ENCODE results near the gene OR2V1.
"Not testable (repeated sequence)": the region's sequence is repeated elsewhere in the genome, so short reads cannot be mapped to it uniquely, and the experiment has no call there.

Gene OR2V1

DNA sequence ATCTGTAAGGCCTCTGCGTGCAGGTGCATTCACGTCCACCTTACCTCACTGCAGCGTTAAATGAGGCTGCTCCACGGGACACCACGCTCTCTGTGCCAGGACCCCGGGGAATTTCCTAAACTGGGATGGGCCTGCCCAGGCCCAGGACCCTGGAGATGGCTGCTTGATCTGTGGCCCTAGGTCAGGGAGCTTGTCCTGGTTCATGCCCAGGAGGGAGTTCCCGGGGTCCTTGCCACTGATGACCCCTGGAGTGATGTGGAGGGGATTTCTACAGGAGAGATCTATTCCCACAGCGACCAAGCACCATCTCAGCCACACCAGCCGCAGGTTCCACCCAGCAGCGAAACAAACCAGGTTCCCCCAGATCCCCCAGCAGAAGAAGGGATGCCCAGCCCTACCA lies 3.5 kb downstream of the OR2V1 start:
- DNase-seq: no peak

DNA sequence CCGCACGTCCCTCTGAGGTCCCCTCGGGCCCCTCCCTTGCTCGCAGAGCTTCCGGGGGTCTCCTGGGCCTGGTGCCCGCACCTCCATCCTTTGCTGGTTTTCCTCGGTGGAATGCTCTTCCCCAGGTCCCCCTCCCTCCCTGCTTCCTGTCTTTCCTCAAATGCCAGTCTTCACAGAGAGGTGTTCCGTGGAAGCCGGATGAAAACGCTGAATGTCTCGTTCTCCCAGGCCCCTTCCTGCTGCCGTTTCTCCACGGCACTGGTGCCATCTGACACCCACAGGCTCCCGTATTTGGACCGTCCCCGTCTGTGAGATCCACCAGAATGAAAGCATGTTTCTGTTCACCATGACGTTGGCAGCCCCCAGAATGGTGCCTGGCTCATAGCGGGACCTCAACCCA lies 4.1 kb downstream of the OR2V1 start:
- DNase-seq: no peak

DNA sequence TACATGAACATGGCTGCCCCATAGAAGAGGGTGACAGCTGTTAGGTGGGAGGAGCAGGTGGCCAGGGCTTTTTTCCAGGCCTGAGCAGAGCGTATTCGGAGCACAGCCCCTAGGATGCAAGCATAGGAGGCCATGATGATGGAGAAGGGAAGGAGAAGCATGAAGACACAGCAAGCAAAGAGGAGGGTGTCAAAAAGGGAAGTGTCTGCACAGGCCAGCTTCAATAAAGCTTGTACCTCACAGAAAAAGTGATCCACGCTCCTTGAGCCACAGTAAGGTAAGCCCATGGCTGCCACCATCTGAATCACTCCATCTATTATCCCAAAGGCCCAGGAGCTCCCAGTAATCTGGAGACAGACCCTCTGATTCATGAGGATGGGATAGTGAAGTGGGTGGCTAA lies 6.4 kb downstream of the OR2V1 start:
- no peak for DNase-seq

DNA sequence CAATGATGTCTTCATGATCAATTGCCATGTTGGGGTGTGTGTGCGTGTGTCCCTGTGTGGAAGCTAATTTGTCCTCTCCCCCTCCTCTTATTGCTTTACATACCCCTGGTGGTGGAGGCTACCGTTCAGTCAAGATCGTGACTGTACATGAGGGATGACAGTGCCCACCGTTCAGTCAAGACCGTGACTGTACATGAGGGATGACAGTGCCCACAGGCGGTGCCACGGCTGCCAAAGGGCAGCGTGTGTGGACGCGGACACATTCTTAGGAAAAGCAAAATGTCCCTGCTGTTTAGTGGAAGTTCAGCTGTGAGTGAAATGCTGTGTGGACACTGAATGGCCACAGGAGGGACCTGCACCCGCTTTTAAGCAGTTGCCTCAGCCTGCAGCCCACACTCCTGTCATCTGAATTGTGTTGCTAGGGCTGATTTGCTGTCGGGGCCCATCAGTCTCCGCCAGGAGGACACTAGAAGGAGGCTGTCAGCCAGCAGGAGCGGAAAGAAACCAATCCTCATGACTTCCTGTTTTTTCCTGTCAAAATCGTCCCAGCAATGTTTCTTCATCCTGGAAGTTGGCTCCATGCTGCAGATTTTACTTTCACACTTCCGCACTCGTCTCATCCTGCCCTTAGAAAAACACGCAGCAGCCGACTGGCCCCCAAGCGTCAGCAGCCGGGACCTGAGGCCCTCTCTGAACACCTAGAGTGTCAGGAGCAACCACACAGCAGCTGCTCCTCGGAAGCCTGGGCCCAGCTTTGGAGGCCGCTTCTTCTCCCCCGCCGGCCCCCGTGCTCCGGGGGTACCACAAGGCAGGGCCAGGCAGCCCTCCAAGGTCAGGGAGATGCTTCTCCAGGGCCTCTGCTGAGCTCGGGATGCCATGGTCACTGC lies 9.1 kb downstream of the OR2V1 start:
- no peak for DNase-seq

DNA sequence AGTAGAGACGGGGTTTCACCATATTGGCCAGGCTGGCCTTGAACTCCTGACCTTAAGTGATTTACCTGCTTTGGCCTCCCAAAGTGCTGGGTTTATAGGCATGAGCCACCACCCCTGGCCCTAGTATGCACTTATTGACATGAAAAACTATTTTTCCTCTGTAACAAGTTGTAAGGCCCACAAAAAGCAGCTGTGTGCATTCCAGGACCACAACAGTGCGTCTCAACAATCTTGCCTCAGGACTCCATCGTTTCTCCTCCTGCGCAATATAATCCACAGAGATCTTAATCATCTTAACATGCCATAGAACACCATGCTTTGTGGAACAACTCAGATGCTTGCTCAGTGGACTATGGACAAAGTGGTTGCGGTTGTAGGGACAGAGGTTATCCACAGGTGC lies 10.2 kb downstream of the OR2V1 start:
- DNase-seq: no peak

DNA sequence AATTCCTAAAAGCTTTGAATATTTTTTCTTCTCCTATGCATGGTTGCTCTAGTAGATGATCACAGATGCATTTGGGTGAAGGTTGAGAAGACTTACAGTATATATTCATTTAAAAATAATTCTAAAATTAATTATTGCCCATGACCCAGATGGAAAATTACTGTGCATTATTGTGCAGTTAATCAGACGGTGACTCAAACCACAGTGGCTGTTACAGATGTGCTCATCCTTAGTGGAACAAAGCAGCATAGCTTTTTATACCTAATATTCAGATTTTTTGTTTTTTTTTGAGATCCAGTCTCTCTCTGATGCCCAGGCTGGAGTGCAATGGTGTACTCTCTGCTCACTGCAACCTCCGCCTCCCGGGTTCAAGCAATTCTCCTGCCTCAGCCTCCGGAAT lies 10.7 kb downstream of the OR2V1 start:
- DNase-seq: no peak

DNA sequence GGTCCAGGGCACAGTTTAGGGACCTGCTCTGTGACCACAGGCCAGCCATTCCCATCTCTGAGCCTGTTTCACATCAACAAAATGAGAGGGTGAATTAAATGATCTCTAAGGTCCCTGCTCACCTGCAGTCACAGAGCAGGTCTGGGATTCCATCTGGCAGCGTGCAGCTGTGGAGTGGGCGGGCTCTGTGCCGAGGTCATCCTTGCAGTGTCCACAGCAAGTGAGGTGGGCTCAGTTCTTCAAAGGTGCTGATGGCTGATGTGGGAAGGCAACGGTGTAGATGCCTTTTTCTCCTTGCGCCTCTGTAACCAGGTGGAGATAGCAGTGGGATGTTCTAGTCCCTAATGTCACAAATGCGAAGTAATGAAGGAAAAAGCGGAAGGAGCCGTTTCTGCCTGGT lies 11.9 kb downstream of the OR2V1 start:
- DNase-seq: no peak

DNA sequence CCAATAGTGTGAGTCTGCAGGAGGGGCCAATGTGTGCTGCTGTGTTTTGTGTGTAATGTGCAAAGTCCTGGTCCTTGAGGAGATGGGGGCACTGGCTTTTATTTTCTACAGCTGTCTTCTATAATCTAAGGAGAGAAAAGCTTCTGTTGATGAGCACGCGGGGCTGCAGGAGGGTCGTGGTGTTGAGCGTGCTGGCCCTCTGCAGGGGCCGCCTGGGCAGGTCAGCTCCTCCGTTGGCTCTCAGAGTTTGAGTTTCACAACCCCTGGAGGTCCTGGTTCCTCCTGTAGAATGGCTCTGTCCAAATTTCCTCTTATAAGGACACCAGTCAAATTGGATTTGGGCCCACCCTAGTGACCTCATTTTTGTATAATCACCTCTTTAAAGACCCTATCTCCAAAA lies 12.6 kb downstream of the OR2V1 start:
- no peak for DNase-seq

DNA sequence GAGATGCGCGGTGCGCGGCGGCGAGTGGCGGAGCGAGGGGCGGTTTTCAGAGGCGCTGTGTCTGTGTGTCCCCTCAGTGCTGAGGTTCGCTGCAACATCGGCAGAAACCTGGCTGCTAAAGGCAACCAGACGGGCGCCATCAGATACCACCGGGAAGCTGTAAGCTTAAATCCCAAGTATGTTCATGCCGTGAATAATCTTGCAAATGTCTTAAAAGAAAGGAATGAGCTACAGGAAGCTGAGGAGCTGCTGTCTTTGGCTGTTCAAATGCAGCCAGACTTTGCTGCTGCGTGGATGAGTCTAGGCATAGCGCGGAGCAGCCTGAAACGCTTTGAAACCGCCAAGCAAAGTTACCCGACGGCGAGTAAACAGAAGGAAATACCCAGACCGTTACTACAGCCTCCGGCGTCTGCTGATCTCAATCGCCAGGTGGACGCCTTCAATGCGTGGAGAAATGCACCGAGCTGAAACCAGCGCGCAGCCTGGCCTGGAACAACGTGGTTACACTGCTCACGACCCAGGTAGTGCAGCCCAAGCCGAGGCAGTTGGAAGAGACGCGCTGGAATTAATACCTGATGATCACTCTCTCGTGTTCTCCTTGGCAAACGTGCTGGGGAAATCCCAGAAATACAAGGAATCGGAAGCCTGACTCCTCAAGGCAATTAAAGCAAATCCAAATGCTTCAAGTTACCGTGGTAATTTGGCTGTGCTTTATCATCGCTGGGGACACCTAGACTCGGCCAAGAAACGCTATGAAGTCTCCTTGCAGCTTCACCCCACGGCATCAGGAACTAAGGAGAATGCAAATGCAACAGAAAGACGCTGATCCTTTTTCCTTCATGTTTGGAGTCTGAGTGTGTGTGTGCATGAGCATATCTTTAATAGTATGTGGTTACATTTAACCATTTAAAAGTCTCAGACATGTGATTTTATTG lies 15.9 kb downstream of the OR2V1 start:
- peak; percentile 84 for DNase-seq

DNA sequence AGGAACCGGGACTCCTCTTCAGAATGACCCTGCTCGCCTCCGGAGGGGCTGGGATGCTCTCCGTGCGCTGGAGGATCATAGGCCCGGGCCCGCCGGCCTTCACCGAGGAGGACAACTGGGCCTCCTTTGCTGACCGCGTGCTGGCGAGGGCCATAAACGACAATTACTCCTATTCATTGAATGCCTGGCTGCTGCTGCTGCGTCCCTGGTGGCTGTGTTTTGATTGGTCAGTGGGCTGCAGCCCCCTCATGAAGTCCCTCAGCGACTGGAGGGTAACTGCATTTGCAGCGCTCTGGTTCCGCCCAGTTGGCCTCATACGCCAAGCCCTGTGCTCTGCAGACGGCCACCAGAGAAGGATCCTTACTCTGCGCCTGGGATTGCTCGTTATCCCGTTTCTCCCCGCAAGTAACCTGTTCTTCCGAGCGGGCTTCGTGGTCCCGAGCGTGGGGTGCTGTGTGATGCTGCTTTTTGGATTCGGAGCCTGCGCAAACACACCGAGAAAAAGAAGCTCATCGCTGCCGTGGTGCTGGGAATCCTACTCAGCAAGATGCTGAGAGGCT lies 16.6 kb downstream of the OR2V1 start:
- no peak for DNase-seq

DNA sequence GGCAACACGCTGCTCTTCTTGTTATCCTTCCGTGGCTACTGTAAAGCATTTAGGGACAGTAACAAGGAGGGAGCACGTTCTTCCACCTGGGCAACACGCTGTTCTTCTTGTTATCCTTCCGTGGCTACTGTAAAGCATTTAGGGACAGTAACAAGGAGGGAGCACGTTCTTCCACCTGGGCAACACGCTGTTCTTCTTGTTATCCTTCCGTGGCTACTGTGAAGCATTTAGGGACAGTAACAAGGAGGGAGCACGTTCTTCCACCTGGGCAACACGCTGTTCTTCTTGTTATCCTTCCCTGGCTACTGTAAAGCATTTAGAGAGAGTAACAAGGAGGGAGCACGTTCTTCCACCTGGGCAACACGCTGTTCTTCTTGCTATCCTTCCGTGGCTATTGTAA lies 17.4 kb downstream of the OR2V1 start:
- not testable (repeated sequence) for DNase-seq

DNA sequence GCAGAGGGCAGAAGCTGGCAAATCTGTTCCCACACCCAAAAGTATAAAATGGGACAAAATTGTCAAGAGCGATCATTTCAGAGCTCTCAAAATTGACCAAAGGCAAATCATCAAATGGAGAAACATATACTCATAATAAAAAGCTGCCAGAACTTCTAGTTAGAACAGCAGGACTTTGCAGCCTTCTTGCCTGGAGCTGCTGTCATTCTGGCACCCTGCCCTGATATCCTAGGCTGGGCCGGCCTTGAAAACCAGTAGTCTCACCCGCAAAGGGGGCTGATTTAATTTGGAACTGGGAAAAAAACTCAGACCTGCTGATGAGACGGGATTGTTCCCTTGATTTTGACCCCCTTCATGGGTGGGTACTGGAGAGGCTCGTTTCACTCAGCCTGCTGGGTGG lies 18.5 kb downstream of the OR2V1 start:
- DNase-seq: no peak

DNA sequence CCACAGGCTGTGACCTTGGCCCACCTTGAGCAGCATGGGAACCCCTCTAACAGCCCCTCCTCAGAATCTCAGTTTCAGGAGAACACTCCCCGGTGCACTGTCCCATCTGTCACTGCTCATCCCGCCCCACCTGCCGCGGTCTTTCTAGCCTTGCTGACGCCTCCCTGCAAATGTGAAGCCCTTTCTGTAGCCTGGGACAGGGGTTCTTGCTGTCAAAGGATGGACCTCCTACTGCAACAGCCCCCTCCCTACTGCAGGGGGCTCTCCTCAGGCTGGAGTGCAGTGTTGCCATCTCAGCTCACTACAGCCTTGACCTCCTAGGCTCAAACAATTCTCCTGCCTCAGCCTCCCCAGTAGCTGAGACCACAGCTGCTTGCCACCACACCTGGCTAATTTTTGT lies 20.0 kb downstream of the OR2V1 start:
- no peak for DNase-seq

DNA sequence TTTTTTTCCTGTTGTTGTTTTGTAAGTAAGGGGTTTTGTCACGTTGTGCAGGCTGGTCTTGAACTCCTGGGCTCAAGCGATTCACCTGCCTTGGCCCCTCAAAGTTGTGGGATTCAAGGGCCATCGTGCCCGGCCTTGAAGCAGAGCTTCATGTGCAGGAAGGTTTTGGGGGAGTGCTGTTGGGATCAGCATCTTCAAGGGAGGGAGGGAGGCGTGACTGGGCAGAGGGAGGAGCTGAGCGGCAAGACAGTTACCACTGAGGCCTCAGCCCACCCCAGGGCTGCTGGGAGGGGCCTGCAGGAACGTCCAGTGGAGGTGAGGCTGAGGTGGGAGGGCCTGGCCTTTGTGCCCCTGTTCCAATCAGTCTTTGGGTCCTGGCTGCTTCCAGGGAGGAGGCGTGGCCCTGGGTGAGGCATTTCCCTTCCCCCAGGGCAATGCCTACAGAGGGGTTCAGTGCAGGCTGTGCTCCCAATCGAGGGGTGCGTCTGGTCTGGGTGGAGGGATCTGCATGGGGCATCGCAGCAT lies 21.4 kb downstream of the OR2V1 start:
- no peak for DNase-seq

DNA sequence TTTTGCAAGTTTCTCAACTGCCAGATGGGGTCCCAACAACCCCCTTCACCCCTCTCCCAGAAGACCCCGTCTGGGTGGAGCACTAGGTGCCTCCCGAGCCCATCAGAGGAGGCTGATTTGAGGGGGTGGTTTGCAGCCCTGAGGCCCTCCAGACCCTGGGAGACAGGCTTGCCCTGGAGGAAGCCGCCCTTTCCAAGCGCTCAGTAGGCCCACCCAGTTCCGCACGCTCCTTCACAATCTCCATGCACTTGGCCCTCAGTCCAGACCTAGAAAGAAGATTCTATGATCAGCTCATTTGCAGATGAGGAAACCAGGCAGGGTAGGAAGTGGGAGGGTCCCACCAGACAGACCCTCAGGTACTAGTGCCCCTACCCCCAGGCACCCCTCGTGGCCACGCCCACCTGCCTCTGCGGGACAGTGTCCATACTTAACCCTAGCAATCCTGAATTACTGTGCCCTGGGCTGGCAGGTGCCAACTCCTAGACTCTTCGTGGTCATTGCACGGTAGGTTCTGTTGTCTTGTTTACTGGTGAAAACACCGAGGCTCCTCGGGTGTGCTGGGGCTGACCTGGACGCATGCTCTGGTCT lies 22.3 kb downstream of the OR2V1 start:
- DNase-seq: no peak

DNA sequence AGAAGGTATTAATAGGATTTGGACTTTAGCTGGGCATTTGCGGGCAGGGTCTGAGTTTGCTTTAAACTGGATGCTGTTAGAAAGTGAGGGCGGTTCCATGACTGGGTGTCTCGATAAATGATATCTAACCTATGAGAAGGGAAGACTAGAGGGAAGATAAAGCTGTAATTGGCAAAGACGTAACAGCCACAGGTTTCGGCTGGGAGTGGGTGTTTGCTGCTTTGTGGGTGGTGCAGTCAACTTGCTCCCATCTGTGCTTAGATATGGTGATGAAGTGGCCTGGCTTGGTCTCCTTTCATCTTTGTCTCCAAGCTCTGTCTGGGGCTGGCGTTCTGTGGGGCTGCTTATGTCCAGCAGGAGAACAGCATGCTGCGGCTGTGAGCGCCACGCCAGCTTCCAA lies 23.3 kb downstream of the OR2V1 start:
- no peak for DNase-seq

DNA sequence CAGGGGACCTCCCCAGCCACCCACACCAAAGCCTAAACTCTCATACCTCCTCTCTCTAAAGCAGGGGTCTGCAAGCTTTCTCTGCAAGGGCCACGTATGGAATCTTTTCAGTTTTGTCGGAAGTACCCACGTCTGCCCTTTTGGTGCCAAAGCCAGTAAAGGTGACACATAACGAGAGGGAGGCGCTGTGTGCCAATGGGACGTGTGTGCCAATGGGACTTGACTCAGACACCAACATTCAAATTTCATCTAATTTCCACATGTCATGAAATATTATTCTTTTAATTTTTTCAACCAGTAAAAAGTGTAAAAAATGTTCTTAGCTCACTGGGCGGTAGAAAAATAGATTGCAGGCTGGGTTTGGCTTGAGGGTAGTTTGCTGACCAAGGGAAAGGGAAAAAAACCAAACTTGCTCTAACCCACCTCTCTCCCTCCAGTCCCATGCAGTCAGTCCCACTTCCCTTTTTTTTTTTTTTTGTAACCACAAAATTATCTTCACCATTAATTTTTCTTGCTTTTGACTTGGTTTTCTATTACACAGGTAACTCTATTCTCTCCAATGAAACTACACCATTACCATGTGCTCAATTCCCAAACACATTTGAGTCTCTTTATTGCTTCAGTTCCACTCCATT lies 25.5 kb downstream of the OR2V1 start:
- DNase-seq: no peak

DNA sequence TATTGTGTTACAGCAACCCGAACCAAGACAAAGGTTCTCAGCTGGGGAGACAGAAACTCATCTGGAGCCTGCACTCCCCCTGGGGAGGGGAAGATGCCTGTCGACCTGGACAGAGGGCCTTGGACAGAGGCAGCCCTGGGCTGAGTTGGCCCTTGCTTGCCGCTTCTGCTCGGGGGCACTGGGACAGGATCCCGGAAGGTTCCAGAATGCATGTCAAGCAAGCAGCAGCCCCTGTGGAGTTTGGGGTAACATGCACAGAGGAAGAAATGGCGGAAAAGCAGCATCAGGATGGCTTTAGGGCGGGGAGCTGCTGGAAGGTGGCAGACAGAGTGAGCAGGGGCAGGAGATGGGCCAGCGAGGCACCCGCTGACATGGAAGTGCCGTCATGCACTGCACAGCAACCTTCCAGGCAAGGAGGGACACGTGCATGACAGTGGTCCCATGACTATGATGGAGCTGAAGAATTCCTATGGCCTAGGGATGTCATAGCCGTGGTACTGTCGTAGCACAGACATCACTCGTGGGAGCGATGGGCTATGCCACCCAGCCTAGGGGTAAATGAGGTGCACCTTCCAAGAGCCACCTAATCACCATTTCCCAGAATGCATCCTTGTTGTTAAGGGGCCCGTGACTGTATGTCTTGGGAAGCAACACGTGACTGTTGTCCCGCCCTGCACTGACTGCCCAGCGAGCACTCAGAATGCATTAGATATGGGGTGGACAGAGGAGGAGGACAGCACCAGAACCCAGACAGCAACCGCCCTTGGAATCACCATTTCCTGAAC lies 26.2 kb downstream of the OR2V1 start:
- DNase-seq: not testable (repeated sequence)

DNA sequence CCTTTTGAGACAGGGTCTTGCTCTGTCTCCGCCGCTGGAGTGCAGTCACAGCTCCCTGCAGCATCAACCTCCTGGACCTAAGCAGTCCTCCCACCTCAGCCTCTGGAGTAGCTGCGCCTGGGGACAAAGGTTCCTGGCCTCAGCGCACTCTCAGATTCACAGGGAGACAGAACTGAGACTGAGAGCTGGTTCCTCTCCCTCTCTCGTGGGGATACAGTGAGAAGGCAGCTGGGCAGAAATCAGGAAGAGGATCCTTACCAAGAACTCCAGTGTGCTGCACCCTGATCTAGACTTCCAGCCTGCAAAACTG lies 26.8 kb downstream of the OR2V1 start:
- DNase-seq: peak; percentile 45

DNA sequence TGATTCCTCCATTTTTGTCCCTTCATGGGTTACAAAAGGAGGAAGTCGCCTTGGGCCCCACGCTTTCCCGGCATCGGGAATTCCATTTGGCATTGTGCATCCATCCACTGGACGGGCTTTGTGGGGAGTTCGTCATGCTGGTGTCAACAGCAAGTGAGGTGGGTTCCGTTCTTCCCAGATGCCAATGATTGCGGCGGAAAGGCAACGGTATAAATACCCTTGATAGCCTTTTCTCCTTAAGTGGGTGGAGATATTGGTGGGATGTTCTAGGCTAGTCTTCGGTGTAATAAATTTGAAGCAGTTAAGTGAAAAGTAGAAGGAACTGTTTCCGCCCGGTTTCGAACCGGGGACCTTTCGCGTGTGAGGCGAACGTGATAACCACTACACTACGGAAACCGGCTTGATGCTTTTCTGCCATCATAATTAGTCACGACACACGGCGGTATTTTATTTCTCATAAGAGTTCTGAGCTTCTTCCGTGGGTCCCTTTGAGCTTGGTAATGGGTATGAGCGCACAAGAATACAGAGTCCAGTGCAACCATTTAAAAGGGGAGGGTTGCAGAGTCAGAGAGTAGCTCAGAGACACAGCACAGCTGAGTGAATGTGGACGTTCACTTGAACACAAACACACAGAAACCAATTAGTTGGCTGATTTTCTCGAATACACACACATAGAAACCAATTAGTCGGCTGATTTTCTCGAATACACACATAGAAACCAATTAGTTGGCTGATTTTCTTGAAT lies 28.9 kb downstream of the OR2V1 start:
- not testable (repeated sequence) for DNase-seq

DNA sequence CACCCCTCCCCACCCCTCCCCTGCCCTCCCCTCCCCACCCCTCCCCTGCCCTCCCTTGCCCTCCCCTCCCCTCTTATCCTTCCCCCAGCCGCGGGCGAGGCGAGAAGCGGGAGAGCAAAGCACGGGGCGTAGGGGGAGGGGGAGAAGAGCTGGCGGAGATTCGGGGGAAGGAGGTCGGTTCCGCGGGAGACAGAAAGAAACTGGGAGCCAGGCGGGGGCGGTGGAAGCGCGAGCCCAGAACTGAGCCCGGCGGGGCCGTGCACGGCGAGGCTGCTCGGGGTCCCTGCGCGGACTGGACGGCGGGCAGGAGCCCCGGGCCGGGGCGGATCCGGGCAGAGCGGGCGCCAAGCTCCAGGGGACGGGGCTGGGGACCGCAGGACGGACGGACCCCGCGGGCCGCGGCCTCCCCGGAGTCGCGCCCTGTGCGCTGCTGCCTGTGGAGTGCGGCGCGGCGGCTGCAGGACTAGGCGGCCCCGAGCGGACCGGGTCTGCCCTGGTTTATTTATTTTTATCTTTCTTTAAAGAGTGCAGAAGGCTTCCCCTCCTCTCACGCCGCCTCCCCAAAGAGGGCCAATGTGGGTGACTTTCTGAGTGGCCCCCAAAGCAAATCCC lies 29.8 kb downstream of the OR2V1 start:
- not testable (repeated sequence) for DNase-seq

Data from retina (tissue), 1 donor.